Neural cell (in vitro differentiated cells): ENCODE measurements around the gene NDEL1.

Experiments
- CTCF ChIP-seq: fragments of 450-650 bp; IDR thresholded peaks from 2 replicates; pipeline ENCODE4 v1.5.1; 2014; ENCODE audit warnings: antibody characterized with exemption, mild to moderate bottlenecking, moderate library complexity; ENCODE audit not compliant: poor library complexity, severe bottlenecking
- EP300 ChIP-seq: fragments of 450-650 bp; conservative IDR thresholded peaks from 2 replicates; pipeline ENCODE4 v1.6.1; 2014; ENCODE audit warnings: antibody characterized with exemption, mild to moderate bottlenecking, moderate library complexity; ENCODE audit not compliant: poor library complexity, severe bottlenecking
- EZH2 ChIP-seq: fragments of 200-600, 300-800 bp; shearing (Covaris generic), sonication (generic); IDR thresholded peaks from 2 replicates; pipeline ENCODE4 v1.6.1; 2014; ENCODE audit warnings: antibody characterized with exemption, low read length, borderline replicate concordance, mild to moderate bottlenecking; ENCODE audit not compliant: insufficient read depth, poor library complexity, severe bottlenecking
- MXI1 ChIP-seq: fragments of 450-650 bp; conservative IDR thresholded peaks from 2 replicates; pipeline ENCODE4 v1.6.1; 2014; ENCODE audit warnings: antibody characterized with exemption, mild to moderate bottlenecking; ENCODE audit not compliant: poor library complexity, severe bottlenecking
- POLR2AphosphoS5 ChIP-seq: IDR thresholded peaks from 2 replicates; pipeline ENCODE4 v1.6.1; 2012
- RAD21 ChIP-seq: fragments of 450-650 bp; conservative IDR thresholded peaks from 2 replicates; pipeline ENCODE4 v1.6.1; 2014; ENCODE audit warnings: antibody characterized with exemption, mild to moderate bottlenecking, moderate library complexity
- REST ChIP-seq: IDR thresholded peaks from 2 replicates; pipeline ENCODE4 v1.6.1; 2012; ENCODE audit warnings: borderline replicate concordance
- SMC3 ChIP-seq: fragments of 450-650 bp; conservative IDR thresholded peaks from 2 replicates; pipeline ENCODE4 v1.6.1; 2014; ENCODE audit warnings: antibody characterized with exemption, mild to moderate bottlenecking, moderate library complexity; ENCODE audit not compliant: poor library complexity
- TAF1 ChIP-seq: IDR thresholded peaks from 2 replicates; pipeline ENCODE4 v1.6.1; 2012; ENCODE audit warnings: low read depth

- TF ChIP-seq CTCF: no peak
- no peak for TF ChIP-seq RAD21
- no peak for TF ChIP-seq EP300
- TF ChIP-seq POLR2AphosphoS5: no peak
- TF ChIP-seq EZH2: no peak
- no peak for TF ChIP-seq MXI1
- TF ChIP-seq TAF1: no peak
- no peak for TF ChIP-seq REST
- no peak for TF ChIP-seq SMC3
Measured at GRCh38 chr17:8476741-8477140, 41.1 kb downstream of the NDEL1 start.
